NCI-H1105 treated with DMSO at 0.1 percent for 48 hours (cell line): Measurements from ENCODE around the gene GPC4.

ENCODE experiments used
- DNase-seq: peaks from one replicate; lab custom pipeline; 2025; lab: John Stamatoyannopoulos, UW

The GPC4 gene

GRCh38 chrX:133415276-133416105, at the start of gene GPC4:
TSS of gene GPC4 (minus strand) at chrX:133415489. CDS start at chrX:133414965, 524 bp downstream.
- DNase-seq = peak; percentile 28

- DNase-seq = no peak
These were observed 45.9 kb upstream of the GPC4 start for GRCh38 chrX:133461231-133461630.

GRCh38 chrX:133454924-133455323, 39.6 kb upstream of the GPC4 start:
- DNase-seq = no peak

- DNase-seq = no peak
These were observed 39.2 kb upstream of the GPC4 start for GRCh38 chrX:133454491-133454914.

GRCh38 chrX:133448512-133449076, 33.3 kb upstream of the GPC4 start:
- DNase-seq = no peak

GRCh38 chrX:133444952-133445831, 29.9 kb upstream of the GPC4 start:
- peak; percentile 77 for DNase-seq

GRCh38 chrX:133444196-133444595, 28.9 kb upstream of the GPC4 start:
- peak; percentile 19 for DNase-seq

- no peak for DNase-seq
These were observed 25.5 kb upstream of the GPC4 start for GRCh38 chrX:133440797-133441163.

- no peak for DNase-seq
These were observed 24.9 kb upstream of the GPC4 start for GRCh38 chrX:133440081-133440796.

- DNase-seq = no peak
These were observed 22.5 kb upstream of the GPC4 start for GRCh38 chrX:133437766-133438165.

GRCh38 chrX:133437356-133437755, 22.1 kb upstream of the GPC4 start:
- DNase-seq = no peak

GRCh38 chrX:133435544-133436124, 20.3 kb upstream of the GPC4 start:
- no peak for DNase-seq

- no peak for DNase-seq
These were observed 19.0 kb upstream of the GPC4 start for GRCh38 chrX:133434197-133434820.

- no peak for DNase-seq
These were observed 4.6 kb upstream of the GPC4 start for GRCh38 chrX:133419911-133420310.

- no peak for DNase-seq
These were observed 3.3 kb upstream of the GPC4 start for GRCh38 chrX:133418588-133418987.

GRCh38 chrX:133417364-133417763, 2.1 kb upstream of the GPC4 start:
- no peak for DNase-seq

GRCh38 chrX:133414406-133415275, 648 bp downstream of the GPC4 start:
- DNase-seq = no peak

GRCh38 chrX:133413218-133413925, 1.9 kb downstream of the GPC4 start:
- DNase-seq = peak; percentile 29

GRCh38 chrX:133412665-133413064, 2.6 kb downstream of the GPC4 start:
- no peak for DNase-seq
